ENCODE measurements around the gene XG.

DNA sequence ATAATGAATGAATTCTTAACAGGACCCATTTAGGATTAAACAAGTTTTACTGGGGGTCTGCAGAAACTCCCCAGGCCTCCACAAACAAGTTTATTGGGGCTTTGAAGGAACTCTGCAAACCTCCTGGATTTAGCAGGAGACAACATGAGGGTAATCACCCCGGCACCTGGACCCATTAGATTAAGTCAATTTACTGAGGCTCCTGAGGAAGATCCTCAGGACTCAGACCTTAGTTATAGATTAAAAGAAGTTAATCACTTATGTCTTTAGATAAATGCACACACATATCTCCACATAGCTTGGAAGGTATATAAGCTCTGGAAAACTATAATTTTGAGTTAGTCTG is 29.4 kb downstream of the XG start:
- TF ChIP-seq, protein P1, sequence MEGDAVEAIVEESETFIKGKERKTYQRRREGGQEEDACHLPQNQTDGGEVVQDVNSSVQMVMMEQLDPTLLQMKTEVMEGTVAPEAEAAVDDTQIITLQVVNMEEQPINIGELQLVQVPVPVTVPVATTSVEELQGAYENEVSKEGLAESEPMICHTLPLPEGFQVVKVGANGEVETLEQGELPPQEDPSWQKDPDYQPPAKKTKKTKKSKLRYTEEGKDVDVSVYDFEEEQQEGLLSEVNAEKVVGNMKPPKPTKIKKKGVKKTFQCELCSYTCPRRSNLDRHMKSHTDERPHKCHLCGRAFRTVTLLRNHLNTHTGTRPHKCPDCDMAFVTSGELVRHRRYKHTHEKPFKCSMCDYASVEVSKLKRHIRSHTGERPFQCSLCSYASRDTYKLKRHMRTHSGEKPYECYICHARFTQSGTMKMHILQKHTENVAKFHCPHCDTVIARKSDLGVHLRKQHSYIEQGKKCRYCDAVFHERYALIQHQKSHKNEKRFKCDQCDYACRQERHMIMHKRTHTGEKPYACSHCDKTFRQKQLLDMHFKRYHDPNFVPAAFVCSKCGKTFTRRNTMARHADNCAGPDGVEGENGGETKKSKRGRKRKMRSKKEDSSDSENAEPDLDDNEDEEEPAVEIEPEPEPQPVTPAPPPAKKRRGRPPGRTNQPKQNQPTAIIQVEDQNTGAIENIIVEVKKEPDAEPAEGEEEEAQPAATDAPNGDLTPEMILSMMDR (IDR thresholded peaks at IDR 0.05), result no peak
- TF ChIP-seq POLR2A (IDR thresholded peaks at IDR 0.05) (no peak), POLR2AphosphoS5 (IDR thresholded peaks at IDR 0.05) (no peak)
